GM23338 (cell line): ENCODE measurements around the gene DOCK10. TPM values are rescaled to one million over a fixed set of nuclear protein-coding genes. Genes with fewer than 3 reads are reported as not detected.

ENCODE experiments used
- ATAC-seq: fragments of 200-7000 bp; cut with Tn5 transposase; 3 replicates; pipeline ENCODE4 v1.9.1; 2020
- DNase-seq: peaks from one replicate; pipeline ENCODE4 v3.0.0-alpha.2; 2015; ENCODE audit warnings: low spot score
- H2AFZ ChIP-seq: fragments of 200-600 bp; sonication (generic); 2 replicates; pipeline ENCODE4 v1.8.0; 2016; ENCODE audit warnings: antibody characterized with exemption, mild to moderate bottlenecking, moderate library complexity
- H3F3A ChIP-seq: fragments of 200-600 bp; sonication (generic); replicated peaks from 2 replicates; pipeline ENCODE4 v1.8.0; 2017; ENCODE audit warnings: antibody characterized with exemption, mixed run types, low read depth
- H3K27ac ChIP-seq: fragments of 200-600 bp; sonication (generic); 2 replicates; pipeline ENCODE4 v1.6.1; 2016; ENCODE audit warnings: low read depth
- H3K27me3 ChIP-seq: fragments of 200-600 bp; sonication (generic); 2 replicates; pipeline ENCODE4 v1.8.0; 2016; ENCODE audit warnings: mild to moderate bottlenecking, mixed run types, moderate library complexity; ENCODE audit not compliant: insufficient read depth
- H3K36me3 ChIP-seq: fragments of 200-600 bp; sonication (generic); 2 replicates; pipeline ENCODE4 v1.8.0; 2016; ENCODE audit warnings: mild to moderate bottlenecking; ENCODE audit not compliant: insufficient read depth
- H3K4me1 ChIP-seq: fragments of 200-600 bp; sonication (generic); 2 replicates; pipeline ENCODE4 v1.8.0; 2016; ENCODE audit warnings: mild to moderate bottlenecking, moderate library complexity; ENCODE audit not compliant: insufficient read depth
- H3K4me2 ChIP-seq: fragments of 200-600 bp; sonication (generic); 2 replicates; pipeline ENCODE4 v1.7.1; 2017; ENCODE audit warnings: mixed run types
- H3K4me3 ChIP-seq: fragments of 200-600 bp; sonication (generic); 2 replicates; pipeline ENCODE4 v1.6.1; 2016; ENCODE audit warnings: mixed run types
- H3K79me2 ChIP-seq: fragments of 200-600 bp; sonication (generic); replicated peaks from 2 replicates; pipeline ENCODE4 v1.8.0; 2017; ENCODE audit warnings: mild to moderate bottlenecking; ENCODE audit not compliant: insufficient read depth
- H3K9me2 ChIP-seq: fragments of 200-600 bp; sonication (generic); 2 replicates; pipeline ENCODE4 v1.8.0; 2017; ENCODE audit not compliant: insufficient read depth
- H4K20me1 ChIP-seq: fragments of 200-600 bp; sonication (generic); replicated peaks from 2 replicates; pipeline ENCODE4 v1.8.0; 2017; ENCODE audit warnings: mild to moderate bottlenecking; ENCODE audit not compliant: insufficient read depth
- H3K27ac Mint-ChIP-seq: 2 replicates; pipeline ENCODE4 v1.8.0; 2020; ENCODE audit warnings: inconsistent platforms, mild to moderate bottlenecking, moderate library complexity, mixed read lengths
- H3K27me3 Mint-ChIP-seq: 3 replicates; pipeline ENCODE4 v1.8.0; 2022; ENCODE audit warnings: low read depth, mild to moderate bottlenecking, moderate library complexity, mixed read lengths, inconsistent platforms; ENCODE audit not compliant: insufficient read depth, poor library complexity
- H3K36me3 Mint-ChIP-seq: 3 replicates; pipeline ENCODE4 v1.8.0; 2021; ENCODE audit warnings: low read depth, mild to moderate bottlenecking, inconsistent platforms, moderate library complexity, mixed read lengths
- H3K4me1 Mint-ChIP-seq: 3 replicates; pipeline ENCODE4 v1.8.0; 2020; ENCODE audit warnings: mild to moderate bottlenecking, inconsistent platforms, mixed read lengths
- H3K4me3 Mint-ChIP-seq: 3 replicates; pipeline ENCODE4 v1.8.0; 2021; ENCODE audit warnings: moderate library complexity, mild to moderate bottlenecking, inconsistent platforms, mixed read lengths
- H3K9me3 Mint-ChIP-seq: 3 replicates; pipeline ENCODE4 v1.8.0; 2020; ENCODE audit warnings: moderate library complexity, mild to moderate bottlenecking, inconsistent platforms, mixed read lengths
- CREB1 ChIP-seq: fragments of 250-450 bp; sonication (Bioruptor Pico); IDR thresholded peaks from 2 replicates; pipeline ENCODE4 v1.5.0; 2020; ENCODE audit warnings: low read depth, mild to moderate bottlenecking, moderate library complexity
- ETS1 ChIP-seq: IDR thresholded peaks from 2 replicates; pipeline ENCODE4 v1.6.1; 2016; ENCODE audit warnings: antibody characterized with exemption
- EZH2 ChIP-seq: fragments of 200-600 bp; sonication (generic); IDR thresholded peaks from one replicate; pipeline ENCODE4 v1.8.0; 2017; ENCODE audit warnings: antibody characterized with exemption, mild to moderate bottlenecking, low read depth; ENCODE audit not compliant: unreplicated experiment
- EZH2phosphoT487 ChIP-seq: fragments of 200-600 bp; sonication (generic); IDR thresholded peaks from one replicate; pipeline ENCODE4 v1.8.1; 2018; ENCODE audit warnings: antibody characterized with exemption; ENCODE audit not compliant: unreplicated experiment
- JUNB ChIP-seq: IDR thresholded peaks from one replicate; pipeline ENCODE4 v1.6.1; 2016; ENCODE audit warnings: antibody characterized with exemption; ENCODE audit not compliant: unreplicated experiment
- NANOG ChIP-seq: IDR thresholded peaks from 2 replicates; pipeline ENCODE4 v1.6.1; 2016; ENCODE audit warnings: antibody characterized with exemption, borderline replicate concordance
- POLR2AphosphoS5 ChIP-seq: IDR thresholded peaks from 2 replicates; pipeline ENCODE4 v1.6.1; 2016; ENCODE audit warnings: antibody characterized with exemption, low read depth
- ZNF331 ChIP-seq: fragments of 250-450 bp; sonication (Bioruptor Pico); IDR thresholded peaks from 2 replicates; pipeline ENCODE4 v1.5.0; 2020; ENCODE audit warnings: low read depth, mild to moderate bottlenecking, moderate library complexity
- polyA plus RNA-seq: library from polyadenylated mRNA; unstranded; fragments of >200 nt; fragmentation: Nextera tagmentation; extraction: Ambion mirVana; gene quantifications from 2 replicates; pipeline ENCODE4 v1.2.1, GENCODE V29; 2016
- total RNA-seq: library from RNA; depleted of rRNA; stranded (reverse); fragments of >200 nt; shearing (Covaris generic); gene quantifications from 2 replicates; pipeline ENCODE4 v1.2.3, GENCODE V29; 2014
- TF ChIP-seq, protein P1 (sequence below): IDR thresholded peaks from one replicate; pipeline ENCODE4 v1.6.1; 2018; ENCODE audit warnings: antibody characterized with exemption; ENCODE audit not compliant: unreplicated experiment
- TF ChIP-seq, protein P2 (sequence below): fragments of 250-450 bp; sonication (Bioruptor Pico); IDR thresholded peaks from 2 replicates; pipeline ENCODE4 v1.5.0; 2020; ENCODE audit warnings: mild to moderate bottlenecking, moderate library complexity

Gene DOCK10
- total and polyA plus RNA-seq, 2 experiments from 2014 or later, result 1.0 to 1.7 TPM

DNA sequence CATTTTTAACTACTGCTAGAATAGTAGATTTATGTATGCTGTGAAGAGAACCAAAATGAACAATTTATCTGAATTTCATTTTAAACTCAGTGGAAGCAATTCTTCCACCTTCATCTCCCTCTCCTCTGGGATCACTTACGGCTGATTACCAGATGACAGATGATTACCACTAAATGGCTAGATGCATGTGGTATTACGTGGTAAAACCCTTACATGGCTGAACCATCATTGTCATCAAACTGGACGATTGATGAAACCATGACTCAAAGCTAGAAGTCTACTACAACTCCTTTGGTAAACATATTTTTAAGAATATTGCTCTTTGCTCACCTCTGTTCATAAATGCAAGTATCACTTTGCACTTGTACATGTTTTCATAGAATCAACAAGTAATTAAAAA, 48.5 kb upstream of the DOCK10 start:
- peaks cover 1% of the 10 kb centered on the region for H3K27me3 Mint-ChIP-seq
- no peaks in the 10 kb centered on the region for H3K79me2 ChIP-seq
- DNase-seq (no peak), ATAC-seq (no peak)
- H3K4me1 Mint-ChIP-seq, result no peaks in the 10 kb centered on the region
- no peaks in the 10 kb centered on the region for H3K9me2 ChIP-seq
- no peak overlapping the region for H3K27ac ChIP-seq
- no peaks in the 10 kb centered on the region; the same call in 2 of the 3 replicates for H3K9me3 Mint-ChIP-seq
- no peak overlapping the region for H3K4me3 Mint-ChIP-seq
- H3K36me3 ChIP-seq, result no peaks in the 10 kb centered on the region
- no peaks in the 10 kb centered on the region for H3F3A ChIP-seq
- H3K27me3 ChIP-seq, result no peaks in the 10 kb centered on the region
- H3K4me2 ChIP-seq, result no peak overlapping the region
- no peak overlapping the region for H2AFZ ChIP-seq
- H3K36me3 Mint-ChIP-seq, result no peaks in the 10 kb centered on the region
- no peak overlapping the region for H3K4me3 ChIP-seq
- TF ChIP-seq EZH2, result no peak
- TF ChIP-seq, protein P1, sequence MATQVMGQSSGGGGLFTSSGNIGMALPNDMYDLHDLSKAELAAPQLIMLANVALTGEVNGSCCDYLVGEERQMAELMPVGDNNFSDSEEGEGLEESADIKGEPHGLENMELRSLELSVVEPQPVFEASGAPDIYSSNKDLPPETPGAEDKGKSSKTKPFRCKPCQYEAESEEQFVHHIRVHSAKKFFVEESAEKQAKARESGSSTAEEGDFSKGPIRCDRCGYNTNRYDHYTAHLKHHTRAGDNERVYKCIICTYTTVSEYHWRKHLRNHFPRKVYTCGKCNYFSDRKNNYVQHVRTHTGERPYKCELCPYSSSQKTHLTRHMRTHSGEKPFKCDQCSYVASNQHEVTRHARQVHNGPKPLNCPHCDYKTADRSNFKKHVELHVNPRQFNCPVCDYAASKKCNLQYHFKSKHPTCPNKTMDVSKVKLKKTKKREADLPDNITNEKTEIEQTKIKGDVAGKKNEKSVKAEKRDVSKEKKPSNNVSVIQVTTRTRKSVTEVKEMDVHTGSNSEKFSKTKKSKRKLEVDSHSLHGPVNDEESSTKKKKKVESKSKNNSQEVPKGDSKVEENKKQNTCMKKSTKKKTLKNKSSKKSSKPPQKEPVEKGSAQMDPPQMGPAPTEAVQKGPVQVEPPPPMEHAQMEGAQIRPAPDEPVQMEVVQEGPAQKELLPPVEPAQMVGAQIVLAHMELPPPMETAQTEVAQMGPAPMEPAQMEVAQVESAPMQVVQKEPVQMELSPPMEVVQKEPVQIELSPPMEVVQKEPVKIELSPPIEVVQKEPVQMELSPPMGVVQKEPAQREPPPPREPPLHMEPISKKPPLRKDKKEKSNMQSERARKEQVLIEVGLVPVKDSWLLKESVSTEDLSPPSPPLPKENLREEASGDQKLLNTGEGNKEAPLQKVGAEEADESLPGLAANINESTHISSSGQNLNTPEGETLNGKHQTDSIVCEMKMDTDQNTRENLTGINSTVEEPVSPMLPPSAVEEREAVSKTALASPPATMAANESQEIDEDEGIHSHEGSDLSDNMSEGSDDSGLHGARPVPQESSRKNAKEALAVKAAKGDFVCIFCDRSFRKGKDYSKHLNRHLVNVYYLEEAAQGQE, result no peak
- TF ChIP-seq, protein P2, sequence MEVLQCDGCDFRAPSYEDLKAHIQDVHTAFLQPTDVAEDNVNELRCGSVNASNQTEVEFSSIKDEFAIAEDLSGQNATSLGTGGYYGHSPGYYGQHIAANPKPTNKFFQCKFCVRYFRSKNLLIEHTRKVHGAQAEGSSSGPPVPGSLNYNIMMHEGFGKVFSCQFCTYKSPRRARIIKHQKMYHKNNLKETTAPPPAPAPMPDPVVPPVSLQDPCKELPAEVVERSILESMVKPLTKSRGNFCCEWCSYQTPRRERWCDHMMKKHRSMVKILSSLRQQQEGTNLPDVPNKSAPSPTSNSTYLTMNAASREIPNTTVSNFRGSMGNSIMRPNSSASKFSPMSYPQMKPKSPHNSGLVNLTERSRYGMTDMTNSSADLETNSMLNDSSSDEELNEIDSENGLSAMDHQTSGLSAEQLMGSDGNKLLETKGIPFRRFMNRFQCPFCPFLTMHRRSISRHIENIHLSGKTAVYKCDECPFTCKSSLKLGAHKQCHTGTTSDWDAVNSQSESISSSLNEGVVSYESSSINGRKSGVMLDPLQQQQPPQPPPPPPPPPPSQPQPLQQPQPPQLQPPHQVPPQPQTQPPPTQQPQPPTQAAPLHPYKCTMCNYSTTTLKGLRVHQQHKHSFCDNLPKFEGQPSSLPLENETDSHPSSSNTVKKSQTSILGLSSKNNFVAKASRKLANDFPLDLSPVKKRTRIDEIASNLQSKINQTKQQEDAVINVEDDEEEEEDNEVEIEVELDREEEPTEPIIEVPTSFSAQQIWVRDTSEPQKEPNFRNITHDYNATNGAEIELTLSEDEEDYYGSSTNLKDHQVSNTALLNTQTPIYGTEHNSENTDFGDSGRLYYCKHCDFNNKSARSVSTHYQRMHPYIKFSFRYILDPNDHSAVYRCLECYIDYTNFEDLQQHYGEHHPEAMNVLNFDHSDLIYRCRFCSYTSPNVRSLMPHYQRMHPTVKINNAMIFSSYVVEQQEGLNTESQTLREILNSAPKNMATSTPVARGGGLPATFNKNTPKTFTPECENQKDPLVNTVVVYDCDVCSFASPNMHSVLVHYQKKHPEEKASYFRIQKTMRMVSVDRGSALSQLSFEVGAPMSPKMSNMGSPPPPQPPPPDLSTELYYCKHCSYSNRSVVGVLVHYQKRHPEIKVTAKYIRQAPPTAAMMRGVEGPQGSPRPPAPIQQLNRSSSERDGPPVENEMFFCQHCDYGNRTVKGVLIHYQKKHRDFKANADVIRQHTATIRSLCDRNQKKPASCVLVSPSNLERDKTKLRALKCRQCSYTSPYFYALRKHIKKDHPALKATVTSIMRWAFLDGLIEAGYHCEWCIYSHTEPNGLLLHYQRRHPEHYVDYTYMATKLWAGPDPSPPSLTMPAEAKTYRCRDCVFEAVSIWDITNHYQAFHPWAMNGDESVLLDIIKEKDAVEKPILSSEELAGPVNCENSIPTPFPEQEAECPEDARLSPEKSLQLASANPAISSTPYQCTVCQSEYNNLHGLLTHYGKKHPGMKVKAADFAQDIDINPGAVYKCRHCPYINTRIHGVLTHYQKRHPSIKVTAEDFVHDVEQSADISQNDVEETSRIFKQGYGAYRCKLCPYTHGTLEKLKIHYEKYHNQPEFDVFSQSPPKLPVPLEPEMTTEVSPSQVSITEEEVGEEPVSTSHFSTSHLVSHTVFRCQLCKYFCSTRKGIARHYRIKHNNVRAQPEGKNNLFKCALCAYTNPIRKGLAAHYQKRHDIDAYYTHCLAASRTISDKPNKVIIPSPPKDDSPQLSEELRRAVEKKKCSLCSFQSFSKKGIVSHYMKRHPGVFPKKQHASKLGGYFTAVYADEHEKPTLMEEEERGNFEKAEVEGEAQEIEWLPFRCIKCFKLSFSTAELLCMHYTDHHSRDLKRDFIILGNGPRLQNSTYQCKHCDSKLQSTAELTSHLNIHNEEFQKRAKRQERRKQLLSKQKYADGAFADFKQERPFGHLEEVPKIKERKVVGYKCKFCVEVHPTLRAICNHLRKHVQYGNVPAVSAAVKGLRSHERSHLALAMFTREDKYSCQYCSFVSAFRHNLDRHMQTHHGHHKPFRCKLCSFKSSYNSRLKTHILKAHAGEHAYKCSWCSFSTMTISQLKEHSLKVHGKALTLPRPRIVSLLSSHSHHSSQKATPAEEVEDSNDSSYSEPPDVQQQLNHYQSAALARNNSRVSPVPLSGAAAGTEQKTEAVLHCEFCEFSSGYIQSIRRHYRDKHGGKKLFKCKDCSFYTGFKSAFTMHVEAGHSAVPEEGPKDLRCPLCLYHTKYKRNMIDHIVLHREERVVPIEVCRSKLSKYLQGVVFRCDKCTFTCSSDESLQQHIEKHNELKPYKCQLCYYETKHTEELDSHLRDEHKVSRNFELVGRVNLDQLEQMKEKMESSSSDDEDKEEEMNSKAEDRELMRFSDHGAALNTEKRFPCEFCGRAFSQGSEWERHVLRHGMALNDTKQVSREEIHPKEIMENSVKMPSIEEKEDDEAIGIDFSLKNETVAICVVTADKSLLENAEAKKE, result no peak
- no peak for TF ChIP-seq CREB1
- no peak for TF ChIP-seq EZH2phosphoT487
- no peak for TF ChIP-seq NANOG
- TF ChIP-seq ETS1, result no peak
- TF ChIP-seq POLR2AphosphoS5, result no peak
- no peak for TF ChIP-seq JUNB
- TF ChIP-seq ZNF331 (CRISPR knock-in tag), result no peak
- no peak overlapping the region for H3K27ac Mint-ChIP-seq
- no peaks in the 10 kb centered on the region for H4K20me1 ChIP-seq
- H3K4me1 ChIP-seq, result no peaks in the 10 kb centered on the region
